Left forelimb (tissue), 1 donor: ENCODE results near the gene SPSB1.

Source experiments
- DNase-seq: peaks from one replicate; pipeline ENCODE4 v3.0.0-alpha.2; 2018; ENCODE audit warnings: low spot score

The SPSB1 gene

GRCh38 chr1:9391620-9392019 lies 98.9 kb downstream of the SPSB1 start:
- no peak for DNase-seq

GRCh38 chr1:9394010-9394409 lies 101.3 kb downstream of the SPSB1 start:
- no peak for DNase-seq

GRCh38 chr1:9395018-9395417 lies 102.3 kb downstream of the SPSB1 start:
- no peak for DNase-seq

GRCh38 chr1:9397047-9397446 lies 104.4 kb downstream of the SPSB1 start:
- DNase-seq = no peak

GRCh38 chr1:9397997-9398526 lies 105.4 kb downstream of the SPSB1 start:
- no peak for DNase-seq

- no peak for DNase-seq
These were observed 107.1 kb downstream of the SPSB1 start for GRCh38 chr1:9399510-9400424.

GRCh38 chr1:9400425-9401079 lies 107.9 kb downstream of the SPSB1 start:
- no peak for DNase-seq

GRCh38 chr1:9401080-9401453 lies 108.4 kb downstream of the SPSB1 start:
- DNase-seq = no peak

GRCh38 chr1:9402256-9402616 lies 109.5 kb downstream of the SPSB1 start:
- no peak for DNase-seq

GRCh38 chr1:9402717-9403225 lies 110.1 kb downstream of the SPSB1 start:
- no peak for DNase-seq

GRCh38 chr1:9404117-9404914 lies 111.6 kb downstream of the SPSB1 start:
- DNase-seq = no peak

GRCh38 chr1:9406111-9406510 lies 113.4 kb downstream of the SPSB1 start:
- DNase-seq = no peak

- no peak for DNase-seq
These were observed 118.1 kb downstream of the SPSB1 start for GRCh38 chr1:9410737-9411297.

- no peak for DNase-seq
These were observed 120.6 kb downstream of the SPSB1 start for GRCh38 chr1:9413071-9413876.

- no peak for DNase-seq
These were observed 121.2 kb downstream of the SPSB1 start for GRCh38 chr1:9413877-9414213.

- DNase-seq = no peak
These were observed 123.8 kb downstream of the SPSB1 start for GRCh38 chr1:9416506-9416905.

GRCh38 chr1:9416918-9417500 lies 124.3 kb downstream of the SPSB1 start:
- no peak for DNase-seq

GRCh38 chr1:9417695-9418094 lies 125.0 kb downstream of the SPSB1 start:
- no peak for DNase-seq

GRCh38 chr1:9418851-9419250 lies 126.2 kb downstream of the SPSB1 start:
- no peak for DNase-seq
